ENCODE results near the gene SSTR3.

- TF ChIP-seq CTCF (conservative IDR thresholded peaks at IDR 0.05; ENCODE audit: low read length), result no peak
- TF ChIP-seq EZH2phosphoT487 (IDR thresholded peaks at IDR 0.05; ENCODE audit: borderline replicate concordance, low read depth, low read length), result no peak
Observed at GRCh38 chr22:37226087-37226486, 13.8 kb upstream of the SSTR3 start.

Data from OCI-LY7 (cell line).